Kidney glomerular epithelial cell (primary cell): Measurements from ENCODE around the gene MTFR1L.

Source experiments
- DNase-seq: peaks from one replicate; lab custom pipeline; 2025; lab: John Stamatoyannopoulos, UW

The MTFR1L gene

GRCh38 chr1:25861316-25862286, 41.8 kb downstream of the MTFR1L start:
- DNase-seq: no peak

- no peak for DNase-seq
These were observed 43.2 kb downstream of the MTFR1L start for GRCh38 chr1:25862785-25863485.

- DNase-seq: no peak
These were observed 43.9 kb downstream of the MTFR1L start for GRCh38 chr1:25863486-25864262.

GRCh38 chr1:25864434-25864833, 44.7 kb downstream of the MTFR1L start:
- no peak for DNase-seq

GRCh38 chr1:25866288-25866687, 46.5 kb downstream of the MTFR1L start:
- no peak for DNase-seq

GRCh38 chr1:25867210-25867991, 47.6 kb downstream of the MTFR1L start:
- peak; percentile 86 for DNase-seq

GRCh38 chr1:25869909-25870606, 50.3 kb downstream of the MTFR1L start:
- no peak for DNase-seq

- DNase-seq: no peak
These were observed 50.9 kb downstream of the MTFR1L start for GRCh38 chr1:25870614-25871013.

- DNase-seq: no peak
These were observed 51.4 kb downstream of the MTFR1L start for GRCh38 chr1:25871086-25871703.

- DNase-seq: no peak
These were observed 52.1 kb downstream of the MTFR1L start for GRCh38 chr1:25871704-25872494.

- no peak for DNase-seq
These were observed 53.0 kb downstream of the MTFR1L start for GRCh38 chr1:25872713-25873112.

- DNase-seq: peak; percentile 17
These were observed 53.4 kb downstream of the MTFR1L start for GRCh38 chr1:25873120-25873519.

- no peak for DNase-seq
These were observed 54.5 kb downstream of the MTFR1L start for GRCh38 chr1:25874209-25874608.

- no peak for DNase-seq
These were observed 54.9 kb downstream of the MTFR1L start for GRCh38 chr1:25874635-25875153.

GRCh38 chr1:25875154-25875855, 55.6 kb downstream of the MTFR1L start, which contains the start of gene PAQR7:
TSS of gene PAQR7 (minus strand) at chr1:25875708. CDS start at chr1:25863839, 11,869 bp downstream.
- peak; percentile 60 for DNase-seq

- peak; percentile 55 for DNase-seq
These were observed 56.3 kb downstream of the MTFR1L start for GRCh38 chr1:25875856-25876692.

- no peak for DNase-seq
These were observed 56.9 kb downstream of the MTFR1L start for GRCh38 chr1:25876693-25877077.

GRCh38 chr1:25877155-25877554, 57.4 kb downstream of the MTFR1L start:
- DNase-seq: no peak
